ENCODE results near the gene PAPLN. TPM values are rescaled to one million over a fixed set of nuclear protein-coding genes. Genes with fewer than 3 reads are reported as not detected.
A peak's percentile ranks its signal among the peaks of the same experiment; 100 is the strongest.

The PAPLN gene
- polyA plus RNA-seq, 3 donors: 0.58 to 2.8 (median 0.73) TPM

GRCh38 chr14:73246387-73247150 is 9.3 kb downstream of the PAPLN start:
- intact Hi-C loops (cut with micrococcal nuclease): no loop called here
- Mint-ChIP-seq H3K36me3 (peaks cover 0 to 4% of the 10 kb centered on the region in 2 donors), H3K27ac (no peak overlapping the region), H3K4me3 (peak overlapping the region; percentile 77 to 88), H3K27me3 (ENCODE audit: low read depth in 3 of 3) (peaks cover 24 to 35% (median 29%) of the 10 kb centered on the region in 3 donors), H3K9me3 (peaks cover 0 to 3% (median under 1%) of the 10 kb centered on the region in 7 donors), H3K4me1 (peaks cover 41% of the 10 kb centered on the region)
- TF ChIP-seq CTCF (IDR thresholded peaks at IDR 0.05): no peak
- Histone ChIP-seq H3K4me3 (replicated peaks in 1 of 3; ENCODE audit: low read depth in 2 of 3, low read length in 3 of 3) (peak overlapping the region; percentile 33 to 82 (median 76)), H3K4me2 (replicated peaks; ENCODE audit: extremely low read depth, low read length, poor library complexity, severe bottlenecking) (peak overlapping the region; percentile 99), H3K27ac (ENCODE audit: low read depth in 1 of 2, low read length in 2 of 2) (no peak overlapping the region), H3K79me2 (ENCODE audit: insufficient read depth, low read length) (no peaks in the 10 kb centered on the region), H3K9ac (ENCODE audit: insufficient read depth, low read length, poor library complexity, severe bottlenecking) (peak overlapping the region; percentile 57), H3K4me1 (ENCODE audit: control insufficient read depth in 1 of 2, insufficient read depth in 2 of 2, low read length in 2 of 2) (peaks cover 20 to 55% of the 10 kb centered on the region in 2 donors), H3K36me3 (replicated peaks in 1 of 2; ENCODE audit: control insufficient read depth in 1 of 2, insufficient read depth in 2 of 2, low read length in 2 of 2) (no peaks in the 10 kb centered on the region), H3K27me3 (ENCODE audit: control insufficient read depth in 2 of 2, insufficient read depth in 2 of 2, low read length in 2 of 2) (peaks cover 0 to 22% of the 10 kb centered on the region in 2 donors), H3K9me3 (replicated peaks in 1 of 2; ENCODE audit: control insufficient read depth in 1 of 2, insufficient read depth in 1 of 2, low read length in 2 of 2) (no peaks in the 10 kb centered on the region), H4K20me1 (ENCODE audit: insufficient read depth, low read length) (no peaks in the 10 kb centered on the region), H2AFZ (ENCODE audit: insufficient read depth, low read depth, low read length, poor library complexity, severe bottlenecking) (peak overlapping the region; percentile 98)
- DNase-seq: no peak
- WGBS (ENCODE audit: insufficient coverage): 81% methylated on average over 9 of the region's 18 CpGs

GRCh38 chr14:73248108-73248868 is 11.0 kb downstream of the PAPLN start:
- H4K20me1 ChIP-seq (ENCODE audit: insufficient read depth, low read length): no peaks in the 10 kb centered on the region
- TF ChIP-seq CTCF (IDR thresholded peaks at IDR 0.05): no peak
- Mint-ChIP-seq H3K9me3 (peaks cover 0 to 3% (median 0%) of the 10 kb centered on the region in 7 donors), H3K4me3 (no peak overlapping the region), H3K27ac (peak overlapping the region in 2 of 7 donors; percentile 33 to 63), H3K36me3 (peaks cover 0 to 4% of the 10 kb centered on the region in 2 donors), H3K27me3 (ENCODE audit: low read depth in 3 of 3) (peaks cover 20 to 34% (median 24%) of the 10 kb centered on the region in 3 donors), H3K4me1 (peaks cover 26% of the 10 kb centered on the region)
- no peak overlapping the region for H3K4me2 ChIP-seq (replicated peaks; ENCODE audit: extremely low read depth, low read length, poor library complexity, severe bottlenecking)
- peaks cover 0 to 22% of the 10 kb centered on the region in 2 donors for H3K27me3 ChIP-seq (ENCODE audit: control insufficient read depth in 2 of 2, insufficient read depth in 2 of 2, low read length in 2 of 2)
- H3K27ac ChIP-seq (ENCODE audit: low read depth in 1 of 2, low read length in 2 of 2): no peak overlapping the region
- H3K4me3 ChIP-seq (replicated peaks in 1 of 3; ENCODE audit: low read depth in 2 of 3, low read length in 3 of 3): no peak overlapping the region
- no peaks in the 10 kb centered on the region for H3K9me3 ChIP-seq (replicated peaks in 1 of 2; ENCODE audit: control insufficient read depth in 1 of 2, insufficient read depth in 1 of 2, low read length in 2 of 2)
- no peak overlapping the region for H2AFZ ChIP-seq (ENCODE audit: insufficient read depth, low read depth, low read length, poor library complexity, severe bottlenecking)
- intact Hi-C loops (cut with micrococcal nuclease): no loop called here
- H3K4me1 ChIP-seq (ENCODE audit: control insufficient read depth in 1 of 2, insufficient read depth in 2 of 2, low read length in 2 of 2): peaks cover 11 to 38% of the 10 kb centered on the region in 2 donors
- H3K79me2 ChIP-seq (ENCODE audit: insufficient read depth, low read length): no peaks in the 10 kb centered on the region
- WGBS (ENCODE audit: insufficient coverage): 52% methylated on average over 3 of the region's 9 CpGs
- H3K9ac ChIP-seq (ENCODE audit: insufficient read depth, low read length, poor library complexity, severe bottlenecking): no peak overlapping the region
- no peaks in the 10 kb centered on the region for H3K36me3 ChIP-seq (replicated peaks in 1 of 2; ENCODE audit: control insufficient read depth in 1 of 2, insufficient read depth in 2 of 2, low read length in 2 of 2)
- no peak for DNase-seq
